ENCODE data around the gene EML5.

EML5 gene

GRCh38 chr14:88597601-88598000 is 195.2 kb downstream of the EML5 start:
- Histone ChIP-seq H3K9me3 (ENCODE audit: control insufficient read depth, insufficient read depth, low read depth, low read length) (no peaks in the 10 kb centered on the region), H3K4me1 (ENCODE audit: control insufficient read depth, insufficient read depth, low read length) (0 out of 2 replicates have a peak, but pooled peaks cover 3% of the 10 kb centered on the region), H3K4me3 (ENCODE audit: low read depth, low read length) (no peak overlapping the region), H3K36me3 (ENCODE audit: control insufficient read depth in 2 of 2, insufficient read depth in 1 of 2, low read length in 2 of 2) (peaks cover 41 to 97% of the 10 kb centered on the region in 2 experiments), H3K27ac (ENCODE audit: extremely low read depth, low read depth, low read length) (no peak overlapping the region)
- POLR2A ChIA-PET = no interaction called here
- TF ChIP-seq ZNF211 (tag by site-specific recombination; IDR thresholded peaks at IDR 0.05; ENCODE audit: low read depth) (no peak), ZNF513 (tag by site-specific recombination; IDR thresholded peaks at IDR 0.05) (no peak), ZNF155 (tag by site-specific recombination; IDR thresholded peaks at IDR 0.05) (no peak), ZNF549 (tag by site-specific recombination; IDR thresholded peaks at IDR 0.05) (no peak), ZNF660 (tag by site-specific recombination; IDR thresholded peaks at IDR 0.05) (no peak), INSM2 (tag by site-specific recombination; IDR thresholded peaks at IDR 0.05) (no peak), ZBTB48 (tag by site-specific recombination; IDR thresholded peaks at IDR 0.05) (no peak), OSR2 (tag by site-specific recombination; IDR thresholded peaks at IDR 0.05) (no peak), ZNF404 (tag by site-specific recombination; IDR thresholded peaks at IDR 0.05) (no peak), ZNF792 (tag by site-specific recombination; IDR thresholded peaks at IDR 0.05) (no peak), ZNF354C (tag by site-specific recombination; IDR thresholded peaks at IDR 0.05; ENCODE audit: borderline replicate concordance, low read depth) (no peak), ZBTB1 (tag by site-specific recombination; IDR thresholded peaks at IDR 0.05) (no peak)
- CTCF ChIA-PET = no interaction called here

GRCh38 chr14:88597038-88597437 is 195.7 kb downstream of the EML5 start:
- H3K36me3 ChIP-seq (ENCODE audit: control insufficient read depth in 2 of 2, insufficient read depth in 1 of 2, low read length in 2 of 2) = peaks cover 43 to 95% of the 10 kb centered on the region in 2 experiments
- ChIA-PET POLR2A (no interaction called here), CTCF (no interaction called here)
- H3K4me3 ChIP-seq (ENCODE audit: low read depth, low read length) = no peak overlapping the region
- H3K4me1 ChIP-seq (ENCODE audit: control insufficient read depth, insufficient read depth, low read length) = 0 out of 2 replicates have a peak, but pooled peaks cover 3% of the 10 kb centered on the region
- H3K9me3 ChIP-seq (ENCODE audit: control insufficient read depth, insufficient read depth, low read depth, low read length) = no peaks in the 10 kb centered on the region
- H3K27ac ChIP-seq (ENCODE audit: extremely low read depth, low read depth, low read length) = no peak overlapping the region
- TF ChIP-seq REST (tag by site-specific recombination; IDR thresholded peaks at IDR 0.05) (no peak), ZNF266 (tag by site-specific recombination; IDR thresholded peaks at IDR 0.05; ENCODE audit: low read depth) (no peak), TRIM28 (IDR thresholded peaks at IDR 0.05; ENCODE audit: borderline replicate concordance, low read length) (no peak), PRDM4 (tag by site-specific recombination; IDR thresholded peaks at IDR 0.05) (no peak), ZNF394 (tag by site-specific recombination; IDR thresholded peaks at IDR 0.05; ENCODE audit: borderline replicate concordance) (no peak), GLIS1 (tag by site-specific recombination; IDR thresholded peaks at IDR 0.05) (no peak), ZFP37 (tag by site-specific recombination; IDR thresholded peaks at IDR 0.05) (no peak), ZSCAN4 (tag by site-specific recombination; IDR thresholded peaks at IDR 0.05) (no peak), ZNF529 (tag by site-specific recombination; IDR thresholded peaks at IDR 0.05; ENCODE audit: insufficient replicate concordance) (no peak), ZNF558 (tag by site-specific recombination; IDR thresholded peaks at IDR 0.05) (no peak), ZNF311 (tag by site-specific recombination; IDR thresholded peaks at IDR 0.05; ENCODE audit: borderline replicate concordance) (no peak), ZBTB49 (tag by site-specific recombination; IDR thresholded peaks at IDR 0.05; ENCODE audit: low read depth) (no peak)

All from HEK293 (cell line).